HG02678 (cell line): Measurements from ENCODE around the gene DHRSX.
"Not testable (repeated sequence)": the region's sequence is repeated elsewhere in the genome, so short reads cannot be mapped to it uniquely, and the experiment has no call there.

ENCODE experiments used
- ATAC-seq: cut with Tn5 transposase; IDR thresholded peaks from one replicate; pipeline ENCODE4 v1.9.1; 2021; ENCODE audit warnings: mild to moderate bottlenecking, moderate library complexity; ENCODE audit not compliant: unreplicated experiment

The DHRSX gene

GRCh38 chrX:2325076-2325784 is 175.5 kb downstream of the DHRSX start:
- ATAC-seq = no peak

GRCh38 chrX:2324151-2324550 is 176.6 kb downstream of the DHRSX start:
- ATAC-seq = no peak

GRCh38 chrX:2321411-2321810 is 179.4 kb downstream of the DHRSX start:
- no peak for ATAC-seq

- ATAC-seq = no peak
Measured at GRCh38 chrX:2320580-2321327, 180.0 kb downstream of the DHRSX start.

- no peak for ATAC-seq
Measured at GRCh38 chrX:2320089-2320488, 180.7 kb downstream of the DHRSX start.

GRCh38 chrX:2318371-2318770 is 182.4 kb downstream of the DHRSX start:
- ATAC-seq = no peak

GRCh38 chrX:2317527-2318055 is 183.2 kb downstream of the DHRSX start:
- no peak for ATAC-seq

- ATAC-seq = no peak
Measured at GRCh38 chrX:2316534-2316933, 184.2 kb downstream of the DHRSX start.

- no peak for ATAC-seq
Measured at GRCh38 chrX:2315434-2315833, 185.3 kb downstream of the DHRSX start.

GRCh38 chrX:2314831-2315365 is 185.9 kb downstream of the DHRSX start:
- ATAC-seq = no peak

GRCh38 chrX:2313864-2314640 is 186.7 kb downstream of the DHRSX start:
- ATAC-seq = no peak

- ATAC-seq = not testable (repeated sequence)
Measured at GRCh38 chrX:2312061-2312591, 188.7 kb downstream of the DHRSX start.

GRCh38 chrX:2311501-2311900 is 189.3 kb downstream of the DHRSX start:
- ATAC-seq = no peak

GRCh38 chrX:2301901-2302300 is 198.9 kb downstream of the DHRSX start:
- ATAC-seq = no peak

- no peak for ATAC-seq
Measured at GRCh38 chrX:2299871-2300270, 200.9 kb downstream of the DHRSX start.

- ATAC-seq = no peak
Measured at GRCh38 chrX:2286731-2287130, 214.0 kb downstream of the DHRSX start.

GRCh38 chrX:2284601-2285000 is 216.2 kb downstream of the DHRSX start:
- no peak for ATAC-seq

- ATAC-seq = no peak
Measured at GRCh38 chrX:2284133-2284532, 216.6 kb downstream of the DHRSX start.

- ATAC-seq = no peak
Measured at GRCh38 chrX:2283111-2283859, 217.5 kb downstream of the DHRSX start.

GRCh38 chrX:2282490-2283090 is 218.2 kb downstream of the DHRSX start:
- ATAC-seq = no peak
